Dendritic cell treated with granulocyte-macrophage colony-stimulating factor and Interleukin-4, amounts not matched to agents 40 ng/mL and 50 ng/mL, for 4 days (primary cell): ENCODE results near the gene NHEJ1.

ENCODE experiments used
- H3K27ac Mint-ChIP-seq: one replicate; pipeline ENCODE4 v1.8.0; 2022; ENCODE audit warnings: mild to moderate bottlenecking, mixed read lengths
- H3K27me3 Mint-ChIP-seq: one replicate; pipeline ENCODE4 v1.8.0; 2022; ENCODE audit warnings: mild to moderate bottlenecking, mixed read lengths
- H3K36me3 Mint-ChIP-seq: one replicate; pipeline ENCODE4 v1.8.0; 2022; ENCODE audit warnings: low read depth, mixed read lengths
- H3K4me1 Mint-ChIP-seq: one replicate; pipeline ENCODE4 v1.8.0; 2022; ENCODE audit warnings: low read depth, mixed read lengths
- H3K4me3 Mint-ChIP-seq: one replicate; pipeline ENCODE4 v1.8.0; 2022; ENCODE audit warnings: mild to moderate bottlenecking, moderate library complexity, mixed read lengths
- H3K9me3 Mint-ChIP-seq: one replicate; pipeline ENCODE4 v1.8.0; 2022; ENCODE audit warnings: mixed read lengths
- intact Hi-C: fragments of 100-400 bp; cut with micrococcal nuclease; formaldehyde crosslinking; loops from one replicate; pipeline ENCODE4 v1.15.0; 2022

The NHEJ1 gene

GRCh38 chr2:219054956-219055903 lies 105.4 kb downstream of the NHEJ1 start:
- no peak overlapping the region for H3K4me3 Mint-ChIP-seq
- H3K9me3 Mint-ChIP-seq: no peaks in the 10 kb centered on the region
- peaks cover 27% of the 10 kb centered on the region for H3K4me1 Mint-ChIP-seq
- peaks cover 86% of the 10 kb centered on the region for H3K27me3 Mint-ChIP-seq
- no peaks in the 10 kb centered on the region for H3K36me3 Mint-ChIP-seq
- intact Hi-C loops: no loop called here
- no peak overlapping the region for H3K27ac Mint-ChIP-seq

GRCh38 chr2:219049282-219049681 lies 111.3 kb downstream of the NHEJ1 start:
- H3K4me1 Mint-ChIP-seq: no peaks in the 10 kb centered on the region
- H3K36me3 Mint-ChIP-seq: no peaks in the 10 kb centered on the region
- intact Hi-C loops: no loop called here
- no peak overlapping the region for H3K27ac Mint-ChIP-seq
- peaks cover 65% of the 10 kb centered on the region for H3K27me3 Mint-ChIP-seq
- H3K9me3 Mint-ChIP-seq: no peaks in the 10 kb centered on the region
- no peak overlapping the region for H3K4me3 Mint-ChIP-seq

GRCh38 chr2:219045937-219046550 lies 114.6 kb downstream of the NHEJ1 start:
- Mint-ChIP-seq H3K9me3 (no peaks in the 10 kb centered on the region), H3K4me3 (no peak overlapping the region), H3K36me3 (no peaks in the 10 kb centered on the region), H3K27ac (no peak overlapping the region), H3K4me1 (peaks cover 5% of the 10 kb centered on the region), H3K27me3 (peaks cover 74% of the 10 kb centered on the region)
- intact Hi-C loops: no loop called here

- Mint-ChIP-seq H3K27me3 (peaks cover 70% of the 10 kb centered on the region), H3K9me3 (no peaks in the 10 kb centered on the region), H3K27ac (no peak overlapping the region), H3K4me1 (peaks cover 6% of the 10 kb centered on the region), H3K4me3 (no peak overlapping the region), H3K36me3 (no peaks in the 10 kb centered on the region)
- intact Hi-C loops: no loop called here
Measured at GRCh38 chr2:219042750-219043149, 117.9 kb downstream of the NHEJ1 start.

GRCh38 chr2:219042157-219042556 lies 118.5 kb downstream of the NHEJ1 start:
- Mint-ChIP-seq H3K27me3 (peaks cover 73% of the 10 kb centered on the region), H3K36me3 (no peaks in the 10 kb centered on the region), H3K4me3 (no peak overlapping the region), H3K4me1 (peaks cover 6% of the 10 kb centered on the region), H3K9me3 (no peaks in the 10 kb centered on the region), H3K27ac (no peak overlapping the region)
- intact Hi-C loops: no loop called here

GRCh38 chr2:219041252-219041651 lies 119.4 kb downstream of the NHEJ1 start, which contains the start of gene CFAP65:
TSS of gene CFAP65 (minus strand) at chr2:219041516. CDS start at chr2:219039048, 2,468 bp downstream.
- Mint-ChIP-seq H3K27ac (no peak within 1 kb of the TSS), H3K27me3 (peaks cover 71% of the 10 kb centered on the region), H3K4me1 (peaks cover 6% of the 10 kb centered on the region), H3K4me3 (peak within 1 kb of the TSS; percentile 41), H3K36me3 (no peaks in the 10 kb centered on the region), H3K9me3 (no peaks in the 10 kb centered on the region)
- intact Hi-C loops: no loop called here

- Mint-ChIP-seq H3K4me3 (no peak overlapping the region), H3K4me1 (peaks cover 6% of the 10 kb centered on the region), H3K27me3 (peaks cover 76% of the 10 kb centered on the region)
Measured at GRCh38 chr2:219038600-219038999, 122.0 kb downstream of the NHEJ1 start.

GRCh38 chr2:219037783-219038499 lies 122.7 kb downstream of the NHEJ1 start:
- H3K4me3 Mint-ChIP-seq: no peak overlapping the region
- peaks cover 75% of the 10 kb centered on the region for H3K27me3 Mint-ChIP-seq
- peaks cover 6% of the 10 kb centered on the region for H3K4me1 Mint-ChIP-seq
- intact Hi-C loops: no loop called here
- H3K9me3 Mint-ChIP-seq: no peaks in the 10 kb centered on the region
- no peak overlapping the region for H3K27ac Mint-ChIP-seq
- no peaks in the 10 kb centered on the region for H3K36me3 Mint-ChIP-seq

More at GRCh38 chr2:219038600-219038999, 122.0 kb downstream of the NHEJ1 start:
- no peaks in the 10 kb centered on the region for H3K36me3 Mint-ChIP-seq
- intact Hi-C loops: no loop called here
- H3K9me3 Mint-ChIP-seq: no peaks in the 10 kb centered on the region
- H3K27ac Mint-ChIP-seq: no peak overlapping the region

GRCh38 chr2:219035942-219036341 lies 124.7 kb downstream of the NHEJ1 start:
- intact Hi-C loops: no loop called here
- H3K27me3 Mint-ChIP-seq: peaks cover 66% of the 10 kb centered on the region
- no peaks in the 10 kb centered on the region for H3K9me3 Mint-ChIP-seq
- H3K4me1 Mint-ChIP-seq: no peaks in the 10 kb centered on the region
- H3K27ac Mint-ChIP-seq: no peak overlapping the region
- no peak overlapping the region for H3K4me3 Mint-ChIP-seq
- no peaks in the 10 kb centered on the region for H3K36me3 Mint-ChIP-seq

GRCh38 chr2:219034823-219035222 lies 125.8 kb downstream of the NHEJ1 start:
- H3K4me1 Mint-ChIP-seq: no peaks in the 10 kb centered on the region
- intact Hi-C loops: no loop called here
- H3K9me3 Mint-ChIP-seq: no peaks in the 10 kb centered on the region
- no peak overlapping the region for H3K27ac Mint-ChIP-seq
- no peaks in the 10 kb centered on the region for H3K36me3 Mint-ChIP-seq
- no peak overlapping the region for H3K4me3 Mint-ChIP-seq
- H3K27me3 Mint-ChIP-seq: peaks cover 56% of the 10 kb centered on the region

- intact Hi-C loops: no loop called here
Measured at GRCh38 chr2:219032051-219032745, 128.4 kb downstream of the NHEJ1 start.

GRCh38 chr2:219031005-219031738 lies 129.4 kb downstream of the NHEJ1 start:
- intact Hi-C loops: no loop called here

More at GRCh38 chr2:219032051-219032745, 128.4 kb downstream of the NHEJ1 start:
- H3K4me1 Mint-ChIP-seq: no peaks in the 10 kb centered on the region
- peaks cover 44% of the 10 kb centered on the region for H3K27me3 Mint-ChIP-seq
- no peaks in the 10 kb centered on the region for H3K9me3 Mint-ChIP-seq
- H3K27ac Mint-ChIP-seq: no peak overlapping the region
- no peak overlapping the region for H3K4me3 Mint-ChIP-seq
- no peaks in the 10 kb centered on the region for H3K36me3 Mint-ChIP-seq

More at GRCh38 chr2:219031005-219031738, 129.4 kb downstream of the NHEJ1 start:
- no peak overlapping the region for H3K27ac Mint-ChIP-seq
- no peak overlapping the region for H3K4me3 Mint-ChIP-seq
- H3K4me1 Mint-ChIP-seq: no peaks in the 10 kb centered on the region
- H3K9me3 Mint-ChIP-seq: no peaks in the 10 kb centered on the region
- H3K27me3 Mint-ChIP-seq: peaks cover 39% of the 10 kb centered on the region
- no peaks in the 10 kb centered on the region for H3K36me3 Mint-ChIP-seq
